Measurements from ENCODE around the gene P3H4. TPM values are rescaled to one million over a fixed set of nuclear protein-coding genes. Genes with fewer than 3 reads are reported as not detected.
"Not testable (repeated sequence)": the region's sequence is repeated elsewhere in the genome, so short reads cannot be mapped to it uniquely, and the experiment has no call there.

Gene P3H4
- total and polyA plus RNA-seq, 7 experiments from 2014 or later: 3.5 to 7.0 (median 5.3) TPM

DNA sequence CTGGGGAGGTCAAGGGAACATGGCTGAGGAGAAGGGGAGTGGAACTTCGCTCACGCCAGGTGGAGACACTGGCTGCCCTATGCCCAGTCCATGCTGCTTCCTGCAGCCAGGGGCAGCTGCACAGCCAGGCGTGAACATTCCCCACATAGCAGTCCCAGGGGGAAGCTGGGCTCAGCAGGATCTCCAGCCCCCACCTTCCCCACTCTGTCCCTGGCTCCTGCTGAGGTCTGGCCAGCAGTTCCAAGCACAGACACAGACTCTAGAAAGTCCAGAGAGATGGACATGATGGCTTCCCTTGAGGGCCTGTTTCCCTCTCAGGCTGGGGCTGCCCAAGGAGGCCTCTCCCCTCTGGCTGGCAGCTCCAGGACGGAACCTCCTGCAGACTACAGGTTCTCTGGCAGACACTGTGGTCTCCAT is 34.6 kb downstream of the P3H4 start:
- Histone ChIP-seq H3K9me3 (ENCODE audit: control insufficient read depth in 2 of 3, low read length in 3 of 3) (no peaks in the 10 kb centered on the region), H3K4me3 (ENCODE audit: low read length) (no peak overlapping the region), H3K4me1 (ENCODE audit: control insufficient read depth in 2 of 2, insufficient read depth in 2 of 2, low read length in 2 of 2) (no peaks in the 10 kb centered on the region), H3K27ac (ENCODE audit: low read depth, low read length) (no peak overlapping the region), H3K27me3 (ENCODE audit: control insufficient read depth in 2 of 2, insufficient read depth in 2 of 2, low read length in 2 of 2) (no peaks in the 10 kb centered on the region), H3K36me3 (ENCODE audit: control insufficient read depth in 2 of 3, insufficient read depth in 3 of 3, low read length in 3 of 3) (no peaks in the 10 kb centered on the region)
- H3K36me3 Mint-ChIP-seq: peaks cover 0 to 3% (median 0%) of the 10 kb centered on the region in 5 donors
- no peak for DNase-seq
- H3K9me3 Mint-ChIP-seq: no peaks in the 10 kb centered on the region
- ChIA-PET POLR2A (no interaction called here), CTCF (no interaction called here)
- no peak overlapping the region for H3K4me3 Mint-ChIP-seq
- H3K27ac Mint-ChIP-seq: no peak overlapping the region
- H3K4me1 Mint-ChIP-seq: no peaks in the 10 kb centered on the region
- intact Hi-C loops (cut with micrococcal nuclease): no loop called here
- peaks cover 4 to 13% (median 10%) of the 10 kb centered on the region in 5 donors for H3K27me3 Mint-ChIP-seq
- no peak for ATAC-seq

DNA sequence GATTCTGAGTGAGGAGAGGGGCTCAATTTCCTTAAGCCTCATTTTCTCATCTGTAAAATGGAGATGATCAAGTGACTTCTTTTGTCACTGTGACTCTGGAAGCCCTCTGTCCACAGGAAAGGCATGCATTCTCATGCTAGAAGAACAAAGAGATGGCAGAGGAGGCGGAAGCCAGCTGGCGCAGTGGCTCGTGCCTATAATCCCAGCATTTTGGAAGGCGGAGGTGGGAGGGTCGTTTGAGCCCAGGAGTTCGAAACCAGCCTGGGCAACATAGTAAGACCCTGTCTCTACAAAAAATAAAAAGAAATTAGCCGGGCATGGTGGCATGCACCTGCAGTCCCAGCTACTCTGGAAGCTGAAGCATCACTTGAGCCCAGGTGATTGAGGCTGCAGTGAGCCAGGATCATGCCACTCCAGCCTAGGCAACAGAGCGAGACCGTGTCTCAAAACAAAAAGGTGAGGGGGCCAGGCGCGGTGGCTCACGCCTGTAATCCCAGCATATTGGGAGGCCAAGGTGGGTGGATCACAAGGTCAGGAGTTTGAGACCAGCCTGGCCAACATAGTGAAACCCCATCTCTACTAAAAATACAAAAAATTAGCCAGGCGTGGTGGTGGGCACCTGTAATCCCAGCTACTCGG is 35.4 kb downstream of the P3H4 start:
- H3K36me3 ChIP-seq (ENCODE audit: control insufficient read depth in 2 of 3, insufficient read depth in 3 of 3, low read length in 3 of 3); H3K27ac Mint-ChIP-seq; H3K27me3 Mint-ChIP-seq; H3K4me3 Mint-ChIP-seq; H3K9me3 Mint-ChIP-seq; H3K4me1 ChIP-seq (ENCODE audit: control insufficient read depth in 2 of 2, insufficient read depth in 2 of 2, low read length in 2 of 2); H3K27me3 ChIP-seq (ENCODE audit: control insufficient read depth in 2 of 2, insufficient read depth in 2 of 2, low read length in 2 of 2); DNase-seq; H3K4me3 ChIP-seq (ENCODE audit: low read length); CTCF ChIA-PET; H3K4me1 Mint-ChIP-seq; ATAC-seq; H3K9me3 ChIP-seq (ENCODE audit: control insufficient read depth in 2 of 3, low read length in 3 of 3); intact Hi-C loops (cut with micrococcal nuclease); H3K36me3 Mint-ChIP-seq; H3K27ac ChIP-seq (ENCODE audit: low read depth, low read length): not testable (repeated sequence)
- POLR2A ChIA-PET: interaction anchor here (0.8 kb wide), 1 partner anchor 87 kb away, joined by 3 read pairs; no protein-coding TSS in a partner anchor

DNA sequence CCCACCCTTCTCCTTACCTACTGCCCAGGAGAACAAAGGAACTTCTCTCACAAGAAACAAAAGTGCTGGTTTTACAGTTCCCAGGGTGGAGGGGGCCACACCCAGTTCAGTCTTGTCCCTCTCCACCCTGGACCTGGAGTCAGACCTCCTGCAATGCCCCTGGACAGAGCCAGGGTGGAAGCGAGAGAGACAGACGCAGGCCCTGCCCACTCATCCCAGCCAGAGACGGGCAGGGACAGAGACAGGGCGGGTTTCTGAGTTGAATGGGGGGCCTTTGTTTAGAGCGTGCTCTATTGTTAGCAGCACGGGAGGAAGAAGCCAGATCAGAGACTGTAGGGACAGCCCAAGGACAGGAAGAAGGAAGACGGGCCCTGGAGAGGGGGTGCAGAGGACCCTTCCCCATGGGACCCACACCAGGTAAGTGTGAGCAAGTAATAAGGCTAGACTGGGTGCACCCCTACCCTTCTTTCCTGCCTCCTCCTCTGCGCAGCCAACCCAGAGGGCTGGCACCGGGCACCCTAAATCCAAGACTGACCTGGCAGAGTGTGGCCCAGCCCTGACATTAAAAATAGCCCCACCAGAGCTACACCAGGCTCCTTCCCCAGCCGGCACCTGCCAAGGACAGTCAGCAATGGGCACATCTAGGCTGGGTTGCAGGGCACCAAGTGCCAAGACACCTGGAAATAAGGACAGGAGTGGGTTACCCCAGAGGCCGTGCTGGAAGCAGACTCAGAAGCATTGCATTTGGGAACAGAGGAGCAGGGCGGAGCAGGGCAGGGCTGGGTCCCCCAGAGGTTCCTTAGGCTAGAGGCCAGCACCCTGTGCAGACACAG is 36.1 kb downstream of the P3H4 start:
- no peak overlapping the region for H3K4me3 Mint-ChIP-seq
- no peak overlapping the region for H3K27ac Mint-ChIP-seq
- CTCF ChIA-PET: no interaction called here

DNA sequence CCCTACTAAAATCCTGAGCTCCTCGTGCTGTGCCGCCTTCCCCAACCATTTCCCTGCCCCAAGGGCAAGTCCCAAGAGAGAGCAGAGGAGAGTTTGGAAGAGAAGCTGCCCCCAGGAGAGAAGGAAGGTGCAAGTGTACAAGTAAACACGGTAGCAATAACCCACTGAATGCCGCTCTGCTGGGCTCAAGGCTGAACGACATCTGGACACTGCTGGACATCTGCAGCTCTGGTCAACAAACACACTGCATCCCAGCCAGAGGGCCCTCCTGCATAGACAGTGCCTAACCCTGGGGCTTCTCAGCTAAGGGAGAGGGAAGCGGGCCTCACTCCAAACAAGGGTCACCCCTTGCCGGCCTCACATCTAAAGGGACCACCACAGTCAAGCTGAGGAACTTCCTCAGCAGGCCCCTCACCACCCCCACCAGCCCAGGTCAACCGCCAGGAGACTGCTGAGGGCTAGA is 38.0 kb downstream of the P3H4 start:
- Histone ChIP-seq H3K4me3 (ENCODE audit: low read length) (no peak overlapping the region), H3K27me3 (ENCODE audit: control insufficient read depth in 2 of 2, insufficient read depth in 2 of 2, low read length in 2 of 2) (no peaks in the 10 kb centered on the region), H3K4me1 (ENCODE audit: control insufficient read depth in 2 of 2, insufficient read depth in 2 of 2, low read length in 2 of 2) (no peaks in the 10 kb centered on the region), H3K36me3 (ENCODE audit: control insufficient read depth in 2 of 3, insufficient read depth in 3 of 3, low read length in 3 of 3) (no peaks in the 10 kb centered on the region), H3K9me3 (ENCODE audit: control insufficient read depth in 2 of 3, low read length in 3 of 3) (no peaks in the 10 kb centered on the region), H3K27ac (ENCODE audit: low read depth, low read length) (no peak overlapping the region)
- ATAC-seq (no peak), DNase-seq (no peak)
- no peak overlapping the region for H3K27ac Mint-ChIP-seq
- H3K4me3 Mint-ChIP-seq: no peak overlapping the region
- peaks cover 0 to 7% (median 4%) of the 10 kb centered on the region in 5 donors for H3K27me3 Mint-ChIP-seq
- POLR2A ChIA-PET: no interaction called here
- no peaks in the 10 kb centered on the region for H3K4me1 Mint-ChIP-seq
- H3K36me3 Mint-ChIP-seq: peaks cover 0 to 3% (median 0%) of the 10 kb centered on the region in 5 donors
- H3K9me3 Mint-ChIP-seq: no peaks in the 10 kb centered on the region
- CTCF ChIA-PET: interaction anchor here (1.4 kb wide), 1 partner anchor 12 kb away, joined by 3 read pairs; the partner anchor contains the start of gene JUP
- intact Hi-C loops (cut with micrococcal nuclease): no loop called here

More for the DNA sequence above, 36.1 kb downstream of the P3H4 start:
- no peaks in the 10 kb centered on the region for H3K36me3 ChIP-seq (ENCODE audit: control insufficient read depth in 2 of 3, insufficient read depth in 3 of 3, low read length in 3 of 3)
- no peak for ATAC-seq
- POLR2A ChIA-PET: interaction anchor here (0.6 to 0.8 kb wide), 2 partner anchors 80 to 86 kb away, joined by 3 read pairs; no protein-coding TSS in a partner anchor
- no peaks in the 10 kb centered on the region for H3K27me3 ChIP-seq (ENCODE audit: control insufficient read depth in 2 of 2, insufficient read depth in 2 of 2, low read length in 2 of 2)
- H3K27ac ChIP-seq (ENCODE audit: low read depth, low read length): no peak overlapping the region
- no peaks in the 10 kb centered on the region for H3K4me1 ChIP-seq (ENCODE audit: control insufficient read depth in 2 of 2, insufficient read depth in 2 of 2, low read length in 2 of 2)
- H3K4me3 ChIP-seq (ENCODE audit: low read length): no peak overlapping the region
- Mint-ChIP-seq H3K4me1 (no peaks in the 10 kb centered on the region), H3K36me3 (peaks cover 0 to 3% (median 0%) of the 10 kb centered on the region in 5 donors), H3K27me3 (peaks cover 0 to 9% (median 4%) of the 10 kb centered on the region in 5 donors), H3K9me3 (no peaks in the 10 kb centered on the region)
- no peak for DNase-seq
- no peaks in the 10 kb centered on the region for H3K9me3 ChIP-seq (ENCODE audit: control insufficient read depth in 2 of 3, low read length in 3 of 3)
- intact Hi-C loops (cut with micrococcal nuclease): no loop called here

DNA sequence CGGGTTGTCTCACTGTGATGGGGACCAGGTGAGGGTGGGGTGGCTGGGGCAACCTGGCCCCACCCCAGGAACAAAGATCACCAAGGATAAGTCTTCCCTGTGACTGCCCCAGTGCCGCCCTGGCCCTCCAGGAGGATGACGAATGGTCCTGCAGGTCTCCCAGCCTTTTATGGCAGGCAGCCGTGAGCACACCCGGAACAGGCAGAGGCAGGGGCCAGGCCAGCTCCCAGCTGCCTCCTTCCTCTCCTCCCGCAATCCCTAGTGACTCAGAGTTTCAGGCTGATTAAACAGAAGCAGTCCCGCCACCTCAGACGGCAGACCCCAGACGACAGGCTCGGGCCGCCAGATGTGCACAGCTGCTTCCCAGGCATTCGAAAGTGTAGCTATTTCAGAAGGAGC is 38.6 kb downstream of the P3H4 start:
- Mint-ChIP-seq H3K27me3 (peaks cover 0 to 5% (median 4%) of the 10 kb centered on the region in 5 donors), H3K27ac (no peak overlapping the region), H3K9me3 (no peaks in the 10 kb centered on the region), H3K4me1 (no peaks in the 10 kb centered on the region), H3K4me3 (no peak overlapping the region), H3K36me3 (peaks cover 0 to 3% (median 0%) of the 10 kb centered on the region in 5 donors)
- POLR2A ChIA-PET: no interaction called here
- ATAC-seq (no peak), DNase-seq (no peak)
- Histone ChIP-seq H3K9me3 (ENCODE audit: control insufficient read depth in 2 of 3, low read length in 3 of 3) (no peaks in the 10 kb centered on the region), H3K36me3 (ENCODE audit: control insufficient read depth in 2 of 3, insufficient read depth in 3 of 3, low read length in 3 of 3) (no peaks in the 10 kb centered on the region), H3K4me3 (ENCODE audit: low read length) (no peak overlapping the region), H3K4me1 (ENCODE audit: control insufficient read depth in 2 of 2, insufficient read depth in 2 of 2, low read length in 2 of 2) (no peaks in the 10 kb centered on the region), H3K27ac (ENCODE audit: low read depth, low read length) (no peak overlapping the region), H3K27me3 (ENCODE audit: control insufficient read depth in 2 of 2, insufficient read depth in 2 of 2, low read length in 2 of 2) (no peaks in the 10 kb centered on the region)
- CTCF ChIA-PET: interaction anchor here (1.4 kb wide), 1 partner anchor 13 kb away, joined by 3 read pairs; the partner anchor contains the start of gene JUP
- intact Hi-C loops (cut with micrococcal nuclease): no loop called here

DNA sequence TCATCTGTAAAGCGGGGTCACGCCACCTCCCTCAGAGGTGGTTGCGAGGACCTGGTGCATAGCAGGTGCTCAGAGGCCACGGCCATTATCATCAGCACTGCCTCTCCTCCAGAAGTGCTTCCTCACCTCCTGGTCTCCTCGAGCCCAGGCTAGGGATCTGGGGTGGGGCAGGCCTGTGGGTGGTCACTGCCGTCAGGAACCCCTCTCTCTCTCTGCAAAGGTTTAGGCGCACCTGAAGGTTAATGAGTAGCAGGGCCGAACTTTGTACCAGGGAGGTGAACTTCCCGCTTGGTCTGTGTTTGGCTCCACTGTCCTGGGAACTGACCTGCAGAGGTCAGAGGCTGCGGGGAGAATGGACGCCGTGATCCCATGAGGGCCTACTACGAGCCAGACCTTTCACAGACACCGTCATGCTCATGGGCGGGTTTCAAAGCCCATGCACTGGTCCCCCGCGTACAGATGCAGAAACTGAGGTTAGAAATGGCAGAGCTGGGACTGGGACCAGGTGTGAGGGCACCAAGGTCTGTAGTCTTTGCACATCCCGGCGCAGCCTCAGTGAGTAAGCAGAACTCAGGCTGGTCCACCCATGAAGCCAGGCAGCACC is 39.1 kb downstream of the P3H4 start:
- POLR2A ChIA-PET: no interaction called here
- ATAC-seq: no peak

More for the DNA sequence above, 39.1 kb downstream of the P3H4 start:
- H3K4me3 Mint-ChIP-seq: no peak overlapping the region
- H3K27ac ChIP-seq (ENCODE audit: low read depth, low read length): no peak overlapping the region
- CTCF ChIA-PET: no interaction called here
- no peaks in the 10 kb centered on the region for H3K4me1 Mint-ChIP-seq
- H3K9me3 ChIP-seq (ENCODE audit: control insufficient read depth in 2 of 3, low read length in 3 of 3): no peaks in the 10 kb centered on the region
- peaks cover 0 to 3% (median 0%) of the 10 kb centered on the region in 5 donors for H3K36me3 Mint-ChIP-seq
- H3K4me3 ChIP-seq (ENCODE audit: low read length): no peak overlapping the region
- peaks cover 0 to 5% (median 4%) of the 10 kb centered on the region in 5 donors for H3K27me3 Mint-ChIP-seq
- no peak overlapping the region for H3K27ac Mint-ChIP-seq
- H3K9me3 Mint-ChIP-seq: no peaks in the 10 kb centered on the region
- intact Hi-C loops (cut with micrococcal nuclease): no loop called here
- no peaks in the 10 kb centered on the region for H3K36me3 ChIP-seq (ENCODE audit: control insufficient read depth in 2 of 3, insufficient read depth in 3 of 3, low read length in 3 of 3)
- no peaks in the 10 kb centered on the region for H3K27me3 ChIP-seq (ENCODE audit: control insufficient read depth in 2 of 2, insufficient read depth in 2 of 2, low read length in 2 of 2)
- no peak for DNase-seq
- no peaks in the 10 kb centered on the region for H3K4me1 ChIP-seq (ENCODE audit: control insufficient read depth in 2 of 2, insufficient read depth in 2 of 2, low read length in 2 of 2)

Data from naive thymus-derived CD4-positive, alpha-beta T cell (primary cell).